K562 treated with DMSO at 1 percent for 48 hours (cell line): ENCODE measurements around the gene CYLD. TPM values are rescaled to one million over a fixed set of nuclear protein-coding genes. Genes with fewer than 3 reads are reported as not detected.

Experiments used
- total RNA-seq: library from RNA; unstranded; fragments of 300-600 nt; gene quantifications from 2 replicates; pipeline ENCODE4 v1.2.3, GENCODE V29; 2022; ENCODE audit warnings: low replicate concordance; ENCODE audit errors: extremely low read depth

CYLD gene
- not detected in 2 replicates for total RNA-seq

DNA sequence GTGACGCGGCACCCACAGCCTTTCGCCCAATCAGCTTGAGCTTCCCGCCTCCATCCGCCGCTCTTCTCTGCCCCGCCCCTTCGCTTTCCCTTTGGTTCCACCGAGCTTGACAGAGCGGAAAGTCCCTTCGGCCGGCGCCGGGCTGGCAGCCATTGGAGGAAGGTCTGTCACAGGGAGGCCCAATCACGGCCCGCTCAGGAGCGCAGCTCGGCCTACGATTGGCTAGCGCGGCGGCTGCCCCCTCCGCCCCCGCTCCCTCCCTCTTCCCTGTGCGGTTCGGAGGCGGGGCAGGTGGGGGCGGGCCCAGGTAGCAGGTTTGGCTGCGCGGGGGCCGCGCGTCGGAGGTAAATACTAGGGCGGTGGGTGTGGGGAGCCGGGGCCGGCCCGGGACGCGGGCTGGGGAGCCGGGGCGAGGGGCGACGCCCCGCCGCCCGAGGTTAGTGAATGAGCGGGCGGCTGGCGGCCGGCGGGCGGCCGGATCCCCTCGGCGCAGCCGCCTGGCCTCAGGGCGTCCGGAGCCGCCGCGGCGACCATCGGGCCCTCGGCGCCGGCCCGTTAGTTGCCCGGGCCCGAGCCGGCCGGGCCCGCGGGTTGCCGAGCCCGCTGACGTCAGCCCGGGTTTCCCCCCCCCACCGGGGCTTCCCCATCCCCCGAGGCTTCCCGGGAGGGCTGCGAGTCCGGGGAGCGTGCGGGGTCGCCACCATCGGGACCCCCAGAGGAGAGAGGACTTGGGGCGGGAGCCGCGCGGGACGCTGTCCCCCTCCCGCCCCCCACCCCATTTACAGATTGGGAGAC is at the start of gene CYLD:
TSS of gene CYLD (plus strand) at position 306 of the 795 bp plus-strand sequence. CDS start 7,613 bp downstream, outside the sequence.

DNA sequence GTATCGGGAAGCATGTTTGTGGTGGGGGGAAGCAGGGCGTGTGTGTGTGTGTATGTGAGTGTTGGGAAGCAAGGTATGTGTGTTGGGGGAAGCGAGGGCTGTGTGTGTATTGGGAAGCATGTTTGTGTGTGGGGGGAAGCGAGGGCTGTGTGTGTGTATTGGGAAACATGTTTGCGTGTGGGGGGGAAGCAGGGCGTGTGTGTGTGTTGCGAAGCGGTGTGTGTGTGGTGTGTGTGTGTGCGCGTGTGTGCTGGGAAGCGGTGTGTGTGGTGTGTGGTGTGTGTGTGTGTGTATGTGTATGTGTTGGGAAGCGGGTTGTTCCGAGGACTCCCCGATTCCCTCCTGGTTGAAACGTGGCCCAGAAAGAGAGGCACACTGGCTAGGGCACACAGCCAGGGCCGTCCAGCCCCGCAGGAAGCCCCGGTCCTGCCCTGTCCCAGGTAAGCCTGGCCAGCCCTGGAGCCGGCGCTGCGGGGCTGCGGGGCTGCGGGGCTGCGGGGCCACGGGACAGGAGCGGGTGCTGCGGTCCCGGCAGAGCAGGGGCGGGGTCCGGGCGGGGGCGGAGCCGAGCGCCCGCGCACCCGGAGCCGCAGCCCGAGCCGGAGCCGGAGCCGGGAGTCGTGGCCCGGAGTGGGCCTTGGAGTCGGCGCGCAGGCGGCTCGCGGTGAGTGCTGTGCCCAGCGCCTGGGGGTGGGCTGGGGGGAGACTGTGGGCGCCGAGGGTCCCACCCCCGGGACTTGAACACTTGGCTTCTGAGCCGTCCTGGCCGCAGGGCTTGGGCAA is 48.7 kb upstream of the CYLD start, which contains the start of gene NOD2:
TSS of gene NOD2 (plus strand) at position 608 of the 783 bp plus-strand sequence. CDS start 5,890 bp downstream, outside the sequence.

Other genes starting within 250 kb of the CYLD start
- gene NKD1, start 193.7 kb upstream of the CYLD start, total RNA-seq, result not detected in 2 replicates
- gene SNX20, start 60.8 kb upstream of the CYLD start, total RNA-seq, result not detected in 2 replicates
- not detected in 2 replicates for gene NOD2, start 48.5 kb upstream of the CYLD start, total RNA-seq